OCI-LY3 (cell line): ENCODE measurements around the gene LAIR2.

Experiments used
- H2AFZ ChIP-seq: fragments of 200-600, 300-600 bp; shearing (Covaris generic); 2 replicates; pipeline ENCODE4 v1.6.0; 2014; ENCODE audit warnings: antibody characterized with exemption, low read depth, low read length
- H3K27ac ChIP-seq: fragments of 200-600, 300-600 bp; sonication (generic); 2 replicates; pipeline ENCODE4 v1.5.1; 2014; ENCODE audit warnings: mild to moderate bottlenecking, low read length, moderate library complexity, mixed read lengths
- H3K27me3 ChIP-seq: fragments of 200-600, 300-600 bp; sonication (generic); 2 replicates; pipeline ENCODE4 v1.6.1; 2014; ENCODE audit warnings: low read depth, low read length, mixed read lengths
- H3K36me3 ChIP-seq: fragments of 200-600, 300-600 bp; sonication (generic); replicated peaks from 2 replicates; pipeline ENCODE3; 2014; ENCODE audit warnings: low read depth, low read length, mixed read lengths
- H3K4me1 ChIP-seq: fragments of 300-600, 200-600 bp; sonication (generic); 2 replicates; pipeline ENCODE4 v1.6.1; 2014; ENCODE audit warnings: low read length, mixed read lengths
- H3K4me2 ChIP-seq: fragments of 200-600, 300-600 bp; sonication (generic); 2 replicates; pipeline ENCODE4 v1.6.1; 2014; ENCODE audit warnings: low read length, mixed read lengths
- H3K4me3 ChIP-seq: fragments of 300-600, 200-600 bp; sonication (generic); 2 replicates; pipeline ENCODE4 v1.5.1; 2014; ENCODE audit warnings: antibody characterized with exemption, mild to moderate bottlenecking, low read length, moderate library complexity
- H3K79me2 ChIP-seq: fragments of 300-600, 200-600 bp; shearing (Covaris generic); 2 replicates; pipeline ENCODE4 v1.6.1; 2014; ENCODE audit warnings: mild to moderate bottlenecking, low read length, mixed read lengths
- H3K9ac ChIP-seq: fragments of 300-600, 200-600 bp; shearing (Covaris generic); 2 replicates; pipeline ENCODE4 v1.6.0; 2014; ENCODE audit warnings: mild to moderate bottlenecking, low read length, moderate library complexity
- H3K9me3 ChIP-seq: fragments of 200-600, 300-600 bp; shearing (Covaris generic); 2 replicates; pipeline ENCODE4 v1.6.1; 2014; ENCODE audit warnings: low read length, mixed read lengths; ENCODE audit not compliant: insufficient read depth
- H4K20me1 ChIP-seq: fragments of 200-600, 300-600 bp; sonication (generic); 2 replicates; pipeline ENCODE4 v1.6.1; 2016; ENCODE audit warnings: low read length, mixed read lengths; ENCODE audit not compliant: insufficient read depth
- CTCF ChIP-seq: fragments of 200-600, 300-600 bp; sonication (generic); IDR thresholded peaks from 2 replicates; pipeline ENCODE4 v1.5.1; 2014; ENCODE audit warnings: antibody characterized with exemption, low read length, low read depth
- EZH2phosphoT487 ChIP-seq: fragments of 200-600 bp; shearing (Covaris generic); IDR thresholded peaks from 2 replicates; pipeline ENCODE4 v1.6.1; 2018; ENCODE audit warnings: antibody characterized with exemption, mixed run types, low read depth

Gene LAIR2

GRCh38 chr19:54463531-54464043 lies 39.0 kb upstream of the LAIR2 start, which contains the start of gene LENG9:
TSS of gene LENG9 (minus strand) at chr19:54463778. CDS start at chr19:54463526, 252 bp downstream.
- H4K20me1 ChIP-seq, result peaks cover 25% of the 10 kb centered on the region
- TF ChIP-seq EZH2phosphoT487 (no peak), CTCF (no peak)
- peak within 1 kb of the TSS; percentile 75 for H3K27ac ChIP-seq
- no peaks in the 10 kb centered on the region for H3K9me3 ChIP-seq
- H3K4me2 ChIP-seq, result peak within 1 kb of the TSS; percentile 84
- H3K4me1 ChIP-seq, result peaks cover 10% of the 10 kb centered on the region
- peak within 1 kb of the TSS; percentile 88 for H3K9ac ChIP-seq
- H2AFZ ChIP-seq, result peak within 1 kb of the TSS; percentile 88
- H3K79me2 ChIP-seq, result peaks cover 6% of the 10 kb centered on the region; the same call in 1 of the 2 replicates
- no peaks in the 10 kb centered on the region for H3K27me3 ChIP-seq
- peak within 1 kb of the TSS; percentile 92 for H3K4me3 ChIP-seq
- H3K36me3 ChIP-seq, result peaks cover 36% of the 10 kb centered on the region

DNA sequence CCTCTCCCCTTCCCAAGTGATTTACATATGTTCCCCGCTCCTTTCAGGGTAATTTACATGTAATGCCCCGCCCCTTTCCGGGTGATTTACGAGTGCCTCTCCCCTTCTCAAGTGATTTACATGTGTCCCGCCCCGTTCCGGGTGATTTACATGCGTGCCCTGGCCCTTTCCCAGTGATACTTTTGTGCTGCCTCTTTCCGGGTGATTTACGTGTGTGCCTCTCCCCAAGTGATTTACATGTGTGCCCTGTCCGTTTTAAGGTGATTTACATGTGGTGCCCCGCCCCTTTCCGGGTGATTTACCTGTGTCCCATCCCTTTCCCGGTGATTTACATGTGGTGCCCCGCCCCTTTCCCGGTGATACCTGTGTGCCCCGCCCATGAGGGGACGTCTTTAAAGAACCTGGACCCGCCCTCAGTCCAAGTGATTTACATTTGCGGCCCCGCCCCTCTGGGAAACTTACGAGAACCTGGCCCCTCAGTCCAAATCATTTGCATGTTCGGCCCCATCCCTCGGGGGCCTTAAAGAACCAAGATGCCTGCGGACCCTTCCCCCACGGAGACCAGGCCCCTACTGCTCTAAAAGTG lies 38.5 kb upstream of the LAIR2 start:
- Histone ChIP-seq H3K4me3 (peak overlapping the region; percentile 92), H2AFZ (peak overlapping the region; percentile 88), H3K79me2 (peaks cover under 1% of the 10 kb centered on the region; the same call in 1 of the 2 replicates), H3K4me2 (peak overlapping the region; percentile 84), H3K9ac (peak overlapping the region; percentile 88), H3K27ac (peak overlapping the region; percentile 75), H3K9me3 (no peaks in the 10 kb centered on the region), H3K27me3 (0 out of 2 replicates have a peak, but pooled peaks cover under 1% of the 10 kb centered on the region), H3K36me3 (peaks cover 31% of the 10 kb centered on the region), H4K20me1 (peaks cover 20% of the 10 kb centered on the region), H3K4me1 (peaks cover 10% of the 10 kb centered on the region)
- TF ChIP-seq CTCF (no peak), EZH2phosphoT487 (no peak)

GRCh38 chr19:54464630-54465425 lies 37.8 kb upstream of the LAIR2 start:
- peaks cover 14% of the 10 kb centered on the region for H4K20me1 ChIP-seq
- peak overlapping the region; percentile 88 for H2AFZ ChIP-seq

More at GRCh38 chr19:54464630-54465425, 37.8 kb upstream of the LAIR2 start:
- TF ChIP-seq CTCF, result no peak
- H3K27ac ChIP-seq, result peak overlapping the region; percentile 75
- peak overlapping the region; percentile 88 for H3K9ac ChIP-seq
- H3K4me2 ChIP-seq, result peak overlapping the region; percentile 84
- H3K36me3 ChIP-seq, result peaks cover 26% of the 10 kb centered on the region
- peaks cover 15% of the 10 kb centered on the region for H3K4me1 ChIP-seq
- peaks cover 7% of the 10 kb centered on the region for H3K27me3 ChIP-seq
- peak overlapping the region; percentile 92 for H3K4me3 ChIP-seq
- no peaks in the 10 kb centered on the region for H3K79me2 ChIP-seq
- no peaks in the 10 kb centered on the region for H3K9me3 ChIP-seq
